ENCODE results near the gene ALKBH2.

The ALKBH2 gene

DNA sequence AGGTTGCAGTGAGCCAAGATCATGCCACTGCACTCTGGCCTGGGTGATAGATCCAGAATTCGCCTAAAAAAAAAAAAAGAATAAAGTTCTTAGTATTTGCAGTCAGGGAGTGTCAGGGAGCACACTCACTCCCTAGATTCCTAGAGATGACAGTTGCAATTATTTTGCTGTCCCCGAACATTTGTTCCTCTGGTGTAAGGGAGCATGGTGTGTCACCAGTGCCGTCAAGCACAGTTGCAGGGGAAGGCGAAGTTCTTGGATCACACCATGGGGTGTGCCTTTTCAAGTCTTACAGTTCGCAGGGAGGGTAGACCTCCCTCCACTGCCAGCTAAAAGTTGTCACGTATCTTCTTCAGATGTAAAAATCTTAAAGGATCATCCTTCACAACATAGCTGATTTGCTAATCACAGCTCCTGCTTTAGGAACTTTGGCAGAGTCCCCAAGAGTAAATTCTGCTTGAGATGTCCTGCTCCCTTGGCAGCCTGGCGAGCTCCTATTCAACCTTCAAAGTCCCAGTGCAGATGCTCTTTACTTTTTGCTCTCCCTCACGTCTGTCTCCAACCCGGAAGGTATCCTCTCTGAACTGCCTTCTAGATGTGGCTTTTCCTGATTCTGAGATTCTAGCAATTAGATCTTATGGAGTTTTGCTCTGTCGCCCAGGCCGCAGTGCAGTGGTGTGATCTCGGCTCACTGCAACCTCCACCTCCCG, 34.4 kb upstream of the ALKBH2 start:
- Histone ChIP-seq H2AFZ (no peak overlapping the region), H3K4me1 (peaks cover 38% of the 10 kb centered on the region), H3K4me3 (ENCODE audit: low read depth, low read length) (no peak overlapping the region), H3K79me2 (peaks cover 13% of the 10 kb centered on the region), H3K36me3 (ENCODE audit: control insufficient read depth, insufficient read depth, low read length) (no peaks in the 10 kb centered on the region), H3K9me3 (ENCODE audit: control insufficient read depth, low read length) (no peaks in the 10 kb centered on the region), H3K9ac (no peak overlapping the region), H3K27me3 (ENCODE audit: control insufficient read depth, insufficient read depth, low read length) (no peaks in the 10 kb centered on the region), H3K27ac (no peak overlapping the region), H3K4me2 (ENCODE audit: low read length) (no peak overlapping the region)
- TF ChIP-seq, protein P1, sequence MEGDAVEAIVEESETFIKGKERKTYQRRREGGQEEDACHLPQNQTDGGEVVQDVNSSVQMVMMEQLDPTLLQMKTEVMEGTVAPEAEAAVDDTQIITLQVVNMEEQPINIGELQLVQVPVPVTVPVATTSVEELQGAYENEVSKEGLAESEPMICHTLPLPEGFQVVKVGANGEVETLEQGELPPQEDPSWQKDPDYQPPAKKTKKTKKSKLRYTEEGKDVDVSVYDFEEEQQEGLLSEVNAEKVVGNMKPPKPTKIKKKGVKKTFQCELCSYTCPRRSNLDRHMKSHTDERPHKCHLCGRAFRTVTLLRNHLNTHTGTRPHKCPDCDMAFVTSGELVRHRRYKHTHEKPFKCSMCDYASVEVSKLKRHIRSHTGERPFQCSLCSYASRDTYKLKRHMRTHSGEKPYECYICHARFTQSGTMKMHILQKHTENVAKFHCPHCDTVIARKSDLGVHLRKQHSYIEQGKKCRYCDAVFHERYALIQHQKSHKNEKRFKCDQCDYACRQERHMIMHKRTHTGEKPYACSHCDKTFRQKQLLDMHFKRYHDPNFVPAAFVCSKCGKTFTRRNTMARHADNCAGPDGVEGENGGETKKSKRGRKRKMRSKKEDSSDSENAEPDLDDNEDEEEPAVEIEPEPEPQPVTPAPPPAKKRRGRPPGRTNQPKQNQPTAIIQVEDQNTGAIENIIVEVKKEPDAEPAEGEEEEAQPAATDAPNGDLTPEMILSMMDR (IDR thresholded peaks at IDR 0.05), result no peak

GRCh38 chr12:109126784-109127183, 33.5 kb upstream of the ALKBH2 start:
- no peak overlapping the region for H2AFZ ChIP-seq
- peaks cover 19% of the 10 kb centered on the region for H3K79me2 ChIP-seq
- H3K27ac ChIP-seq, result peak overlapping the region; percentile 89
- H3K27me3 ChIP-seq (ENCODE audit: control insufficient read depth, insufficient read depth, low read length), result no peaks in the 10 kb centered on the region
- H3K4me1 ChIP-seq, result peaks cover 33% of the 10 kb centered on the region
- H3K4me3 ChIP-seq (ENCODE audit: low read depth, low read length), result no peak overlapping the region
- no peak overlapping the region for H3K9ac ChIP-seq
- TF ChIP-seq, protein P1 (IDR thresholded peaks at IDR 0.05), result no peak
- no peak overlapping the region for H3K4me2 ChIP-seq (ENCODE audit: low read length)
- no peaks in the 10 kb centered on the region for H3K36me3 ChIP-seq (ENCODE audit: control insufficient read depth, insufficient read depth, low read length)
- no peaks in the 10 kb centered on the region for H3K9me3 ChIP-seq (ENCODE audit: control insufficient read depth, low read length)

GRCh38 chr12:109125791-109126190, 32.5 kb upstream of the ALKBH2 start:
- TF ChIP-seq, protein P1 (IDR thresholded peaks at IDR 0.05), result no peak

DNA sequence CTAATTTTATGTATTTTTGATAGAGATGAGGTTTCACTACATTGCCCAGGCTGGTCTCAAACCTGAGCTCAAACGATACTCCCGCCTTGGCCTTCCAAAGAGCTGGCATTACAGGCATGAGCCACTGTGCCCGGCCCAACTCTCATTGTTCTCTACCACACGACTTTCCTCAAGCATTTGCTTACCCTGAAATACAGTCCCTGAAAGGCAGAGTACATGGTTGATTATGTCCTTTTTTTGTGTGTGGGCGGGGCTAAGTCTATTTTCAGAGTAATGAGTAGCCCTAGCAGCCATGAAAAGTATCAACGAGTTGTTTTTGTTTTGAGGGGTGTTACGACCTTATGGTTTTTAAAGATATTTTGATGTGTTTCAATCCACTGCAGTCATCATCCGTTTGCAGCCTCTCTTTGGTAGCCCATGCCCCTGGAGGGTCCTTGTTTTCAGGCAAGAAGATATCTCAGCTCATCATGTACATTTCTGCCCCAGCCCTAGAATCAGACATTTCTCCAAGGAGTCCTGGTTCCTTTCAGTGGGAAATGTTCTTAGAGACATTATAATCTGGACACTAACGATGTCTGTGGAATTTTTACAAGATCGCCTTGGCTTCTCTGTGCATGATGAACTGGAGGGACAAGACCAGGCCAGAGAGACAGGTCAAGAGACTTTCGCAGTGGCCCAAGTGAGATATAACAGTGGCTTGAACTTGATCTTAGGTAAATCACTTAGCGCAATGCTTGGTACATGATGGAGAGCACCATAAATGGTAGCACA, 31.8 kb upstream of the ALKBH2 start:
- Histone ChIP-seq H3K4me3 (ENCODE audit: low read depth, low read length) (no peak overlapping the region), H3K9me3 (ENCODE audit: control insufficient read depth, low read length) (no peaks in the 10 kb centered on the region), H3K36me3 (ENCODE audit: control insufficient read depth, insufficient read depth, low read length) (no peaks in the 10 kb centered on the region), H3K4me2 (ENCODE audit: low read length) (no peak overlapping the region), H3K4me1 (peaks cover 25% of the 10 kb centered on the region), H3K27me3 (ENCODE audit: control insufficient read depth, insufficient read depth, low read length) (no peaks in the 10 kb centered on the region), H3K79me2 (peaks cover 34% of the 10 kb centered on the region), H3K9ac (no peak overlapping the region), H2AFZ (no peak overlapping the region), H3K27ac (peak overlapping the region; percentile 89)
- TF ChIP-seq, protein P1 (IDR thresholded peaks at IDR 0.05), result no peak

More at GRCh38 chr12:109125791-109126190, 32.5 kb upstream of the ALKBH2 start:
- Histone ChIP-seq H3K27me3 (ENCODE audit: control insufficient read depth, insufficient read depth, low read length) (no peaks in the 10 kb centered on the region), H3K36me3 (ENCODE audit: control insufficient read depth, insufficient read depth, low read length) (no peaks in the 10 kb centered on the region), H3K4me3 (ENCODE audit: low read depth, low read length) (no peak overlapping the region), H3K4me1 (peaks cover 25% of the 10 kb centered on the region), H3K9ac (no peak overlapping the region), H3K4me2 (ENCODE audit: low read length) (peak overlapping the region; percentile 9), H2AFZ (no peak overlapping the region), H3K27ac (peak overlapping the region; percentile 89), H3K79me2 (peaks cover 27% of the 10 kb centered on the region), H3K9me3 (ENCODE audit: control insufficient read depth, low read length) (no peaks in the 10 kb centered on the region)
